ENCODE results near the gene PDLIM3. TPM values are rescaled to one million over a fixed set of nuclear protein-coding genes. Genes with fewer than 3 reads are reported as not detected.

PDLIM3 gene
- total and polyA plus RNA-seq, 2 of the 4 experiments (the other 2 are of a cell fraction) = 6.4 to 11.7 TPM

- Histone ChIP-seq H3K9ac (ENCODE audit: low read depth, low read length) (no peak overlapping the region), H3K23ac (ENCODE audit: low read depth, low read length) (no peak overlapping the region), H2AK9ac (replicated peaks; ENCODE audit: low read depth, low read length, poor library complexity) (no peak overlapping the region), H4K5ac (ENCODE audit: low read depth, low read length) (no peak overlapping the region), H2AK5ac (ENCODE audit: low read depth, low read length) (peak overlapping the region; percentile 15; the same call in 1 of the 2 replicates), H3K14ac (replicated peaks; ENCODE audit: low read depth, low read length) (no peak overlapping the region), H2BK120ac (ENCODE audit: low read depth, low read length) (peak overlapping the region; percentile 12; the same call in 1 of the 2 replicates), H2BK20ac (ENCODE audit: low read depth, low read length) (peak overlapping the region; percentile 57; the same call in 1 of the 2 replicates), H3K4me3 (ENCODE audit: insufficient read depth, low read depth, low read length) (no peak overlapping the region), H3K56ac (ENCODE audit: extremely low read depth, insufficient read depth, low read length) (no peak overlapping the region), H3K36me3 (ENCODE audit: control insufficient read depth, insufficient read depth, low read length) (peaks cover 2% of the 10 kb centered on the region; the same call in 1 of the 2 replicates), H4K8ac (ENCODE audit: low read depth in 2 of 2, low read length in 2 of 2) (peak overlapping the region in 1 of 2 experiments; percentile 49; a peak in 1 of 4 replicates), H3K9me3 (ENCODE audit: control insufficient read depth, insufficient read depth, low read length) (no peaks in the 10 kb centered on the region), H2AFZ (replicated peaks; ENCODE audit: low read length, poor library complexity) (peak overlapping the region; percentile 5), H3K27me3 (ENCODE audit: control insufficient read depth, insufficient read depth, low read length) (no peaks in the 10 kb centered on the region), H3K4me2 (ENCODE audit: low read depth, low read length) (no peak overlapping the region), H4K20me1 (ENCODE audit: insufficient read depth, low read length) (no peaks in the 10 kb centered on the region), H3K4ac (ENCODE audit: low read depth, low read length) (peak overlapping the region; percentile 21; the same call in 1 of the 2 replicates), H3K4me1 (ENCODE audit: control insufficient read depth, insufficient read depth, low read length) (peaks cover 15% of the 10 kb centered on the region), H3K79me1 (ENCODE audit: low read depth in 1 of 2, low read length in 2 of 2) (no peaks in the 10 kb centered on the region), H3K27ac (ENCODE audit: insufficient read depth, low read length) (no peak overlapping the region), H2BK5ac (ENCODE audit: low read depth, low read length, poor library complexity, severe bottlenecking) (no peak overlapping the region), H3K18ac (ENCODE audit: low read depth, low read length) (no peak overlapping the region), H3K9me1 (ENCODE audit: insufficient read depth, low read length) (no peaks in the 10 kb centered on the region), H2BK15ac (ENCODE audit: low read depth, low read length) (peak overlapping the region; percentile 15; the same call in 1 of the 3 replicates), H4K91ac (ENCODE audit: insufficient read depth, low read depth, low read length) (no peak overlapping the region)
- no peak for TF ChIP-seq MAZ (IDR thresholded peaks at IDR 0.05; ENCODE audit: borderline replicate concordance, low read depth, low read length)
- TF ChIP-seq BHLHE40 (IDR thresholded peaks at IDR 0.05; ENCODE audit: low read depth, low read length) = no peak
- no peak for TF ChIP-seq POLR2A (IDR thresholded peaks at IDR 0.05; ENCODE audit: low read depth, low read length)
- TF ChIP-seq ELK1 (IDR thresholded peaks at IDR 0.05; ENCODE audit: borderline replicate concordance, low read depth, low read length) = no peak
- no peak for TF ChIP-seq RCOR1 (IDR thresholded peaks at IDR 0.05; ENCODE audit: insufficient replicate concordance, low read length)
- TF ChIP-seq RAD21 (IDR thresholded peaks at IDR 0.05; ENCODE audit: low read length) = no peak
- TF ChIP-seq MAFK (IDR thresholded peaks at IDR 0.05; ENCODE audit: low read depth, low read length) = no peak
- TF ChIP-seq CTCF (conservative IDR thresholded peaks at IDR 0.05; ENCODE audit: low read depth, low read length) = no peak
- TF ChIP-seq RFX5 (IDR thresholded peaks at IDR 0.05; ENCODE audit: low read depth, low read length) = no peak
- no peak for TF ChIP-seq CEBPB (IDR thresholded peaks at IDR 0.05; ENCODE audit: low read depth, low read length)
- TF ChIP-seq CHD1 (IDR thresholded peaks at IDR 0.05; ENCODE audit: low read depth, low read length) = no peak
- no peak for TF ChIP-seq MXI1 (IDR thresholded peaks at IDR 0.05; ENCODE audit: borderline replicate concordance, low read depth, low read length)
- intact Hi-C loops (cut with micrococcal nuclease) = no loop called here
- dilution Hi-C loops (cut with HindIII; ENCODE audit: low sequenced_read_pairs, unreplicated experiment) = no loop called here
- ChIA-PET CTCF (interaction anchor here (0.6 to 1.2 kb wide), 2 partner anchors 10 to 17 kb away, joined by 3 to 4 read pairs; no protein-coding TSS in a partner anchor), POLR2A (ENCODE audit: unreplicated experiment) (no interaction called here)
- ATAC-seq (ENCODE audit: low read depth) (no peak), DNase-seq (no peak)
- in situ Hi-C loops (cut with MboI; ENCODE audit: low sequenced_read_pairs) = no loop called here
- no TSS peak for BruUV-seq (replicated peaks)
- 100% methylated on average over 5 of the region's 17 CpGs; no CpG with 5 or more reads in 1 of the 2 experiments for WGBS, 2 experiments (ENCODE audit: extremely low coverage in 2 of 2, insufficient read length in 1 of 2)
These were observed 21.1 kb downstream of the PDLIM3 start for GRCh38 chr4:185514182-185514697.

Measured in IMR-90 (cell line).